ENCODE data around the gene ZDHHC21. TPM values are rescaled to one million over a fixed set of nuclear protein-coding genes. Genes with fewer than 3 reads are reported as not detected.
"Not testable (repeated sequence)": the region's sequence is repeated elsewhere in the genome, so short reads cannot be mapped to it uniquely, and the experiment has no call there.

The ZDHHC21 gene
- total and polyA plus RNA-seq, 2 experiments from 2014 or later = 3.3 to 5.9 TPM

DNA sequence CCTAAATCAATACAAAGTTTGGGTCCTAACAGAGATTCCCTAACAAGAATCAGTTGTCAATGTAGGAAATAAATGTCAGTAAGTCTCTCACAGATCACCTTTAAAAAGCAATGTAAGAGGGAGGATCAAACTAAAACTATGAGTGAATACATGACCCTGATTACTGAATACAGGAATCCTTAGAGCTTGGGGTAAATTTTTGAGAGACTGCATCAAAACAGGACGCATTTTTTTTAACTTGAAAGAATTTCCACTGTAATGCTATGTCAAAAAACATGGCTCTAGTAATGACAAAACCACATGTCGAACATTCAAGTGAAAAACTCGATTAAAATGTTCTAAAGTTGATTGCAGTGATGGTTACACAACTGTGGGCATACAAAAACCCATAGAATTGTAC is 21.9 kb downstream of the ZDHHC21 start:
- 0 out of 2 replicates have a peak, but pooled peaks cover 12% of the 10 kb centered on the region for H3F3A ChIP-seq (ENCODE audit: insufficient read depth)
- no peak overlapping the region for H3K4me3 ChIP-seq
- no peak overlapping the region for H2AFZ ChIP-seq
- no peak for DNase-seq
- H4K20me1 ChIP-seq (ENCODE audit: insufficient read depth) = no peaks in the 10 kb centered on the region
- H3K9me2 ChIP-seq (ENCODE audit: insufficient read depth) = no peaks in the 10 kb centered on the region
- WGBS, 2 experiments (ENCODE audit: low coverage in 1 of 2, low lambda C conversion rate in 2 of 2, missing lambda C conversion rate in 2 of 2) = 63 to 69% methylated on average over 3 of the region's 3 CpGs
- no peak overlapping the region for H3K4me2 ChIP-seq (ENCODE audit: unreplicated experiment)
- H3K9ac ChIP-seq = no peak overlapping the region
- H3K27ac ChIP-seq = no peak overlapping the region
- peaks cover 14% of the 10 kb centered on the region; the same call in 1 of the 2 replicates for H3K4me1 ChIP-seq (ENCODE audit: insufficient read depth)
- no peaks in the 10 kb centered on the region for H3K36me3 ChIP-seq (ENCODE audit: low read depth)
- no peaks in the 10 kb centered on the region for H3K79me2 ChIP-seq (ENCODE audit: insufficient read depth)
- no peaks in the 10 kb centered on the region for H3K27me3 ChIP-seq (replicated peaks; ENCODE audit: insufficient read depth)
- no peak for TF ChIP-seq EZH2 (IDR thresholded peaks at IDR 0.05; ENCODE audit: insufficient read depth, poor library complexity, severe bottlenecking)
- TF ChIP-seq EZH2phosphoT487 (IDR thresholded peaks at IDR 0.05; ENCODE audit: insufficient read depth, low read depth) = no peak
- H3K9me3 ChIP-seq (ENCODE audit: low read depth) = no peaks in the 10 kb centered on the region
- in situ Hi-C loops (cut with MboI) = no loop called here

DNA sequence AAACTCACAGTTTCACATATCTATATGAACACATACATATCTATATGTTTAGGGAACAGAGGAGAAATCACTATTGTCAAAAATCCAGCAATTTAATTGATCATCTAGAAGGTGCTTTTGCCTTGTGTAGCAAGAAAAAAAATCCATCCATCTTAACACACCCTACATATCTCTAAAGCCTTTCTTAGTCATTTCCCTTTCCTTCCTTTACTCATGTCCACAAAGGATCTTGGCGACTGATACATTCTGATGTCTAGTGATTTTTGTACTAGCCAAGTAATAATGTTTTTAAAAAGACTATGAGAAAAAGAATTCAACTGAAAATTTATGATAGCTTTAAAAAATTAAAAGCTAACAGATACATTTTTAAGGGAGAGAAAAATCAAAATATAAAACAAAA is 22.5 kb downstream of the ZDHHC21 start:
- Histone ChIP-seq H3K9ac (no peak overlapping the region), H3K27ac (no peak overlapping the region), H3F3A (ENCODE audit: insufficient read depth) (0 out of 2 replicates have a peak, but pooled peaks cover 12% of the 10 kb centered on the region), H3K27me3 (replicated peaks; ENCODE audit: insufficient read depth) (no peaks in the 10 kb centered on the region), H2AFZ (no peak overlapping the region), H3K4me1 (ENCODE audit: insufficient read depth) (peaks cover 14% of the 10 kb centered on the region; the same call in 1 of the 2 replicates), H3K9me2 (ENCODE audit: insufficient read depth) (no peaks in the 10 kb centered on the region), H3K36me3 (ENCODE audit: low read depth) (no peaks in the 10 kb centered on the region), H3K9me3 (ENCODE audit: low read depth) (no peaks in the 10 kb centered on the region), H3K4me3 (no peak overlapping the region), H3K4me2 (ENCODE audit: unreplicated experiment) (no peak overlapping the region), H4K20me1 (ENCODE audit: insufficient read depth) (no peaks in the 10 kb centered on the region), H3K79me2 (ENCODE audit: insufficient read depth) (no peaks in the 10 kb centered on the region)
- 72 to 76% methylated on average over 1 of the region's 1 CpG for WGBS, 2 experiments (ENCODE audit: low coverage in 1 of 2, low lambda C conversion rate in 2 of 2, missing lambda C conversion rate in 2 of 2)
- in situ Hi-C loops (cut with MboI) = no loop called here
- DNase-seq = peak; percentile 55
- TF ChIP-seq EZH2phosphoT487 (IDR thresholded peaks at IDR 0.05; ENCODE audit: insufficient read depth, low read depth) (no peak), EZH2 (IDR thresholded peaks at IDR 0.05; ENCODE audit: insufficient read depth, poor library complexity, severe bottlenecking) (no peak)

DNA sequence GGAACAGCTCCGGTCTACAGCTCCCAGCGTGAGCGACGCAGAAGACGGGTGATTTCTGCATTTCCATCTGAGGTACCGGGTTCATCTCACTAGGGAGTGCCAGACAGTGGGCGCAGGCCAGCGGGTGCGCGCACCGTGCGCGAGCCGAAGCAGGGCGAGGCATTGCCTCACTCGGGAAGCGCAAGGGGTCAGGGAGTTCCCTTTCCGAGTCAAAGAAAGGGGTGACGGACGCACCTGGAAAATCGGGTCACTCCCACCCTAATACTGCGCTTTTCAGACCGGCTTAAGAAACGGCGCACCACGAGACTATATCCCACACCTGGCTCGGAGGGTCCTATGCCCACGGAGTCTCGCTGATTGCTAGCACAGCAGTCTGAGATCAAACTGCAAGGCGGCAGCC is 29.2 kb downstream of the ZDHHC21 start:
- WGBS, 2 experiments (ENCODE audit: low coverage in 1 of 2, low lambda C conversion rate in 2 of 2, missing lambda C conversion rate in 2 of 2) = 89 to 92% methylated on average over 18 to 29 of the region's 30 CpGs
- H3K27ac ChIP-seq; H3K36me3 ChIP-seq (ENCODE audit: low read depth); H3K27me3 ChIP-seq (replicated peaks; ENCODE audit: insufficient read depth); H3K4me3 ChIP-seq; H3K4me2 ChIP-seq (ENCODE audit: unreplicated experiment); H3K9ac ChIP-seq; H3F3A ChIP-seq (ENCODE audit: insufficient read depth); H4K20me1 ChIP-seq (ENCODE audit: insufficient read depth); H3K9me2 ChIP-seq (ENCODE audit: insufficient read depth); in situ Hi-C loops (cut with MboI); H2AFZ ChIP-seq; H3K79me2 ChIP-seq (ENCODE audit: insufficient read depth); DNase-seq; H3K9me3 ChIP-seq (ENCODE audit: low read depth); H3K4me1 ChIP-seq (ENCODE audit: insufficient read depth): not testable (repeated sequence)

DNA sequence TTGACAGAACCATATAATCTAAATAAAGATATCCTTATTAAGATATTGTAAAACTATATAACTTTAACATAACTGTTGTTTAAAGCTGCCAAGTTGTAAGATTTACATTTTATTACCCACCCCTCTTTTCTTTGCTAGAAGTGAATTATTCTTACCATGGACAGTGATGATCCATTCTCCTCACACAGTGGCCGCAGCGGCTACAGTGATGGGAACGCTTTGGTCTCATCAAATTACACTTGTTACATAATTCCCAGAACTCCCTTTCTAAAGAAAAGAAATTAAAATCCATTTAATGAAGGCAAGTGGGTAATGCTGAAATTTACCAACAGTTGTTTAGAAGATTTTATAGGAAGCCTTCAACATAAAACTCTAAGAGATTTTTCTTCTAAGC is 31.2 kb downstream of the ZDHHC21 start:
- DNase-seq = no peak
- no peaks in the 10 kb centered on the region for H3F3A ChIP-seq (ENCODE audit: insufficient read depth)
- TF ChIP-seq EZH2phosphoT487 (IDR thresholded peaks at IDR 0.05; ENCODE audit: insufficient read depth, low read depth) = no peak
- no peak for TF ChIP-seq EZH2 (IDR thresholded peaks at IDR 0.05; ENCODE audit: insufficient read depth, poor library complexity, severe bottlenecking)

DNA sequence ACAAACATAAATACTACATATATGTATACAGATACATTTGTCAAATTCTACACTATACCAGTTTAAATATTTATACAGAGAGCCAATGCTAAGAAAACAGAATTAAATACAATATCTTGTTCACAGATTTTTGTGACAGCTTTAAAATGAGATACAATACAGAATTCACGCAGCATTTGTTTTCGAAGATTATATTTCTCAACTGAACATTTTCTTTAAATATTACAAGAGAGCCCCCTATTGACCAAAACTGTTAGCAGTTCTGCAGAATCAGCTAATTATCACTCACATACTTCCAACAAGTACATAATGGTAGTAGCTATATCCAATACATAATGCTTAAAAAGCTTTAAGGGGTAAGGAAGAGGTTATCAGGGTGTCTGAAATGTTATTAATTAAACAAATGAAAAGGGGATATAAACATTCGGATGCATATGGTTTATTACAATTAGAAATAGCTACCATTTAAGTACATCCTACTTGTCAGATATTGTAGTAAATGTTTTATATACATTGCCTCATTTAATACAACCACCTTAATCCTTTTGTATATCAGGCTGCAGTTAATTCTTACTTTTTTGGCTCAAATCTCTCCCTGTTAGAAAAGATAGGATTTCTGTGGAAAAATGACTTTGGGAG is 31.7 kb downstream of the ZDHHC21 start:
- Histone ChIP-seq H3K79me2 (ENCODE audit: insufficient read depth) (no peaks in the 10 kb centered on the region), H3K36me3 (ENCODE audit: low read depth) (no peaks in the 10 kb centered on the region), H3K27ac (no peak overlapping the region), H3K9ac (no peak overlapping the region), H3F3A (ENCODE audit: insufficient read depth) (no peaks in the 10 kb centered on the region), H3K4me1 (ENCODE audit: insufficient read depth) (no peaks in the 10 kb centered on the region), H3K9me3 (ENCODE audit: low read depth) (no peaks in the 10 kb centered on the region), H3K4me3 (no peak overlapping the region), H4K20me1 (ENCODE audit: insufficient read depth) (no peaks in the 10 kb centered on the region), H3K27me3 (replicated peaks; ENCODE audit: insufficient read depth) (no peaks in the 10 kb centered on the region), H2AFZ (no peak overlapping the region), H3K9me2 (ENCODE audit: insufficient read depth) (no peaks in the 10 kb centered on the region), H3K4me2 (ENCODE audit: unreplicated experiment) (no peak overlapping the region)
- no peak for TF ChIP-seq EZH2 (IDR thresholded peaks at IDR 0.05; ENCODE audit: insufficient read depth, poor library complexity, severe bottlenecking)
- 35 to 37% methylated on average over 3 of the region's 3 CpGs for WGBS, 2 experiments (ENCODE audit: low coverage in 1 of 2, low lambda C conversion rate in 2 of 2, missing lambda C conversion rate in 2 of 2)
- in situ Hi-C loops (cut with MboI) = no loop called here
- DNase-seq = peak; percentile 58

More for the DNA sequence above, 31.2 kb downstream of the ZDHHC21 start:
- H2AFZ ChIP-seq = no peak overlapping the region
- H3K4me3 ChIP-seq = no peak overlapping the region
- no peak overlapping the region for H3K4me2 ChIP-seq (ENCODE audit: unreplicated experiment)
- H3K36me3 ChIP-seq (ENCODE audit: low read depth) = no peaks in the 10 kb centered on the region
- H4K20me1 ChIP-seq (ENCODE audit: insufficient read depth) = no peaks in the 10 kb centered on the region
- H3K9me3 ChIP-seq (ENCODE audit: low read depth) = no peaks in the 10 kb centered on the region
- H3K79me2 ChIP-seq (ENCODE audit: insufficient read depth) = no peaks in the 10 kb centered on the region
- no peaks in the 10 kb centered on the region for H3K4me1 ChIP-seq (ENCODE audit: insufficient read depth)
- no peaks in the 10 kb centered on the region for H3K27me3 ChIP-seq (replicated peaks; ENCODE audit: insufficient read depth)
- no peak overlapping the region for H3K27ac ChIP-seq
- in situ Hi-C loops (cut with MboI) = no loop called here
- H3K9ac ChIP-seq = no peak overlapping the region
- 95 to 98% methylated on average over 3 of the region's 3 CpGs for WGBS, 2 experiments (ENCODE audit: low coverage in 1 of 2, low lambda C conversion rate in 2 of 2, missing lambda C conversion rate in 2 of 2)
- no peaks in the 10 kb centered on the region for H3K9me2 ChIP-seq (ENCODE audit: insufficient read depth)
